KBM-7 (cell line): ENCODE results near the gene TMEM134.
A peak's percentile ranks its signal among the peaks of the same experiment; 100 is the strongest.
"Not testable (repeated sequence)": the region's sequence is repeated elsewhere in the genome, so short reads cannot be mapped to it uniquely, and the experiment has no call there.

Experiments used
- DNase-seq: peaks from one replicate; pipeline ENCODE4 v3.0.0-alpha.2; 2015
- in situ Hi-C: fragments of 300-500 bp; cut with MboI; formaldehyde crosslinking; loops from 2 replicates; pipeline ENCODE4 v1.14.3; 2020; ENCODE audit warnings: low sequenced_read_pairs, low pct_unique_long_range_greater_than_20kb, mixed read lengths

Gene TMEM134, protein sequence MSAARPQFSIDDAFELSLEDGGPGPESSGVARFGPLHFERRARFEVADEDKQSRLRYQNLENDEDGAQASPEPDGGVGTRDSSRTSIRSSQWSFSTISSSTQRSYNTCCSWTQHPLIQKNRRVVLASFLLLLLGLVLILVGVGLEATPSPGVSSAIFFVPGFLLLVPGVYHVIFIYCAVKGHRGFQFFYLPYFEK

DNA sequence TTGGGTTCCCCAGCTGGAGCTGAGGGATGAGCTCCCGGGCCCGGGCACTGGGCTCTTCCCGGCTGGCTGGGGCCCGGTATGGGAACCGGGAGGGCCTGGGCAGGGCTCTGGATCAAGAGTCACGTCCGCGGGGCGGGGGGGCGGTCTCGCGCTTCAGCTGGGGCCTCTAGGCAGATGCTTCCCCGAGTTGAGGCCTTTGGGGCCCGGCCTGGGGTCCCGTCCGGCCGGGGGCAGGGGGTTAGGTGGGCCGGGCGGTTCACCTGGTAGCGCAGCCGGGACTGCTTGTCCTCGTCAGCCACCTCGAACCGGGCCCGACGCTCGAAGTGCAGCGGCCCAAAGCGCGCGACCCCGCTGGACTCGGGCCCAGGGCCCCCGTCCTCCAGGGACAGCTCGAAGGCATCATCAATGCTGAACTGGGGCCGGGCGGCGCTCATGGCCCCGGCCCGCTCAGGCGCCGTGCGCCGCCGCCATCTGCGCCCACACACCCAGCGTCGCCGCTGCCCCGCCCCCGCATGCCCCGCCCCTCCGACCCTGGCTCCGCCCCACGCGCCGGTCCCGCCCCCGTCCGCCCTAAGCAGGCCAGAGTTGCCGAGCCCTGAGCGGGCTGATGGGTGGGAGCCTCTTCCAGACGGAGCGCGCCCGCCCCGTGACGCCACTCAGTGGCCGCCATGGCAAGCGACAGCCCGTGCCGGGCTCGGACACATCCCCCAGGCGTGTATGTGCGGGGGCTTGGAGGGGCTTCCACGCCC is at the start of gene TMEM134:
TSS of gene TMEM134 (minus strand) at position 493 of the 749 bp plus-strand sequence. CDS start at position 434, 59 bp downstream.
- DNase-seq: peak; percentile 83
- in situ Hi-C loops: no loop called here

DNA sequence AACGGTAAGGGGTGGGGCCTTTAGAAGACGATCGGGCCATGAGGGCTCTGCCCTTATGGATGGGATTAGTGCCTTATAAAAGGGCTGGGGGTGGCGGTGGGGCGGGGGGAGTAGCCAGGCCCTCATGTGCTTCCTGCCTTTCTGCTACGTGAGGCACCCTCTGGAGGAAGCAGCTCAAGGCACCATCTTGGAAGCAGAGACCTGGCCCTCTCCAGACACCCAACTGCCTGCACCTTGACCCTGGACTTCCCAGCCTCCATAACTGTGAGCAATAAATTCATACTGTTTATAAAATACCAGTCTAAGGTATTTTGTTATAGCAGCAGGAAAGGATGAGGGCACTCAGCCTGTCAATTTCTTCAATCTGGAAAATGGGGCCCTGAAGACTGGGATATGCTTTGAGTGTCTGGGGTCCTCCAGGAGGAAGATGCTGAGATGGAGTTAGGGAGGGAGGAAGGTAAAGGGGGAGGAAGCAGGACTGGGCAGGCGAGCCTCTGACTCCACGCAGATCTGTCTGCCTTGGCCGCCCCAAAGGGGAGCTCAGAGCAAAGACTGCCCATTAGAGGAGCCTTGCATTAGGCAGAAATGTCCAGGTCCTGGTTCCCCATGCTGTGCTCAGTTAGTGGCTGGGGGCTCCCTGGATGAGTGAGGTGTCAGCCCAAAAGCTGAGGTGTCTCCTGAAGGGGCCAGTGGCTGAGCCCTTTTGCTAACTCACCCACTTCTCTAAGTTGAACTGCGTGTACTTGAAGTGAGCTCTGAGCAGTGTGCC is 48.9 kb upstream of the TMEM134 start:
- no peak for DNase-seq
- in situ Hi-C loops: no loop called here

DNA sequence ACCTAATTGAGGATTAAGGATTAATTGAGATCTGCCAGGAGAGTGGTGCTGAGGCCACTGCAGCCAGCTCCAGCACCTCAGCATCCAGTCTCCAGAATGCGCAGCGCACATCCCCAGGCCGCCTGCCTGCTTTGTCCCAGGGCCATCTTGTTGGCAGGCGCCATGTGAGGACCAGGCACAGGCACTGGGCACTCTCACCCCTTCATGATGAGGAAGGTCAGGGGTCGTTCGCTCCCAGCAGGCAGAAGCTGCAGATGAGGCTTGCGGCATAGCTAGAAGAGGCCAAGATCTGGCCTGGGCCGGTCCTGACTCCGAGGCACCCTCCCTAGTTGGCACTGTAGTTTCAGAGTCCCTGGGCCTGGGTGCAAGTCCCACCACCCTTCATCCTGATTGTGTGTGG is 47.8 kb upstream of the TMEM134 start:
- in situ Hi-C loops: no loop called here
- DNase-seq: no peak

DNA sequence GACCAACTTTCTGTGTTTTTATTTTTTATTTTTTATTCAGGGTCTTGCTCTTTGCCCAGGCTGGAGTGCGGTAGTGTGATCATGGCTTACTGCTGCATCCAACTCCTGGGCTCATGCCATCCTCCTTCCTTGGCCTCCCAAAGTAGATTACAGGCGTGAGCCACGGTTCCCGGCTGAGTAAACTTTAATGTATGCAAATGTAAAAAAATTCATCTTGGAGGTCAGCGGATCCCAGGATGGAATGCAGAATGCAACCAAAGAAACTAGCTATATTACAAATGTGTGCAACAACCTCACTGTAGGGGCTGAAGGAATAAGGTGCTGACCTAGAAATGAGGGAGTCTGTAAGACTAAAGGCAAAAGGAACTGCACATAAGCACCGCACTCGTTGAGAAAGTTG is 45.1 kb upstream of the TMEM134 start:
- no peak for DNase-seq
- in situ Hi-C loops: no loop called here

DNA sequence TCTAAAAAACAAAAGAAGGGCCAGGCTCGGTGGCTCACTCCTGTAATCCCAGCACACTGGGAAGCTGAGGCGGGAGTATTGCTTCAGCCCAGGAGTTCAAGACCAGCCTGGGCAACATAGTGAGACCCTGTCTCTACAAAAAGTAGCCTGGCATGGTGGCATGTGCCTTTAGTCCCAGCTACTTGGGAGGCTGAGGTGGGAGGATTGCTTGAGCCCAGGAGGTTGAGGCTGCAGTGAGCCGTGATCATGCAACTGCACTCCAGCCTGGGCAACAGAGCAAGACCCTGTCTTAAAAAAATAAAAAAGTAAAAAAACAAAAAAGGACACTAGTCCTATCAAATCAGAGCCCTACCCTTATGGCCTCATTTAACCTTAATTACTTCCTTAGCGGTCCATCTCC is 42.5 kb upstream of the TMEM134 start:
- in situ Hi-C loops, DNase-seq: not testable (repeated sequence)

DNA sequence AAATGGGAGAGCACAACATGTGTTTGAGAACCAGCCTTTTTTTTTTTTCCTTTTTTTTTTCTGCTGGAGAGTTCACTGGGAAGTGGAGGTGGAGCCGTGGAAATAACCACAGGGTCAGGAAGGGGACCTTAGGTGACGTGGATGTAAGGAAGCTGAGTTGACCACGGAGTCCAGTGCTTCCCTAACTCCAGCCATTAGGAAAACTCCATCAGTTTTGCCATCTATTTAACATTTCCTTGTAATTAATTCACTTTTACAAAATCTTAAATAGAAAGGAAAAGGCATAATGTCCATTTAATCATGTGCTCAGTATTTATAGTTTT is 40.9 kb upstream of the TMEM134 start:
- in situ Hi-C loops: no loop called here
- no peak for DNase-seq

DNA sequence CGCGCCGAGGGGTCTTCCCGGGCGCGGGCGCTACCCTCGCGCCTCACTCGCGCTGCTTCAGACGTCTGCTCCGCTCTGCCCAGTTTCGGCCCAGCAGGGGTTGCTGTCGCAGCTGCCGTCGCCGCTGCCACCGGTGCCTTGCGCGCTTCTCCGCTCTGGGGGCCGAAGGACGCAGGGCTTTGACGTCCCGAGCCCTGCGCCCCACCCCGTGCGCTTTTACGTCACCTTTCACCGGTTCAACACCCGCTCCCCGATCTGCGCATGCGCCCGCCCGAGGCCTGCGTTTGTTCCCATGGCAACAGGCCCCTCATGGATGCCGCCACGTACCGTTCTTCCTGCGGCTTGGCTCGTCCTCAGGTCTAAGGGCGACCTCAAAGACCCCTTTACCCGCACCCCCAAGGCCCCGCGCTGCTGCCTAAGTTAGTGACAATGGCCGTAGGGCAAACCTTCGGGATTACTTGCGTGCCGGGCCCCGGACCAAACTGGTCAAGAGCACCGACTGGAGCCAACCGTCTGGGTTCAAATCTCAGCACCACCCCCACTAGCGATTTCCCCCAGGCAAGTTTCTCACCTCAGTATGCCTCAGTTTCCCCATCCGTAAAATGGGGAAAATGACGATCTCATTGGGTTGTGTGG is 39.6 kb upstream of the TMEM134 start:
- in situ Hi-C loops: no loop called here
- peak; percentile 96 for DNase-seq

DNA sequence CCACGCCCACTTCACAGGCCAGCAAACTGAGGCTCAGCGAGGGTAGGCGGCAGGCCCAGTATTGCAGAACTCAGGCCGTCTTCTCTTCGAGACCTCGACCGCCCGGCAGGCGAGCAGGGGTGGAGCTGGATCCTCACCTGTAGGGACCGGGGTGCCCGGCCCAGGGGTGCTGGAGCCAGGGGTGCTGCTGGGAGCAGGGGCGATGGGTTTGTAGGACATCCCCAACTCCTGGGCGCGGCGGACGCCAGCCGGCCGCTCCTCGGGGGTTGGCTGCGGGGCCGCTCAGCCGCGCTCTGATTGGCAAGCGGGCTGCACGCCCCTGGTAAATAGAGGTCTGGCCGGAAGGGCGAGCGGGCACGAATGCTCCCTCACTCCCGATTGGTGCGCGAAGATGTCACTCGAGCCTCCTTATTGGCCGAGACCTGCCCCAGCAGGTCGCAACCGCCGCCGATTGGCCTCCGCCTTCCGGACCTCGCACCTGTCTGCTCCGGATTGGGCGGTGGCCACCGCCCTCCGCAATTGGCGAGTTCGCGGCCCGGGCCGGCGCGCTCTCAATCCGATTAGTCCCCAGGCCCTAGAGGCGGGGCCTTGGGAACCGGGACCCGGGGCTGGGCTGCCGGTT is 38.9 kb upstream of the TMEM134 start, which contains the start of gene CDK2AP2:
TSS of gene CDK2AP2 (minus strand) at position 299 of the 622 bp plus-strand sequence. CDS start at position 219, 80 bp downstream.
- DNase-seq: peak; percentile 99
- in situ Hi-C loops: no loop called here

DNA sequence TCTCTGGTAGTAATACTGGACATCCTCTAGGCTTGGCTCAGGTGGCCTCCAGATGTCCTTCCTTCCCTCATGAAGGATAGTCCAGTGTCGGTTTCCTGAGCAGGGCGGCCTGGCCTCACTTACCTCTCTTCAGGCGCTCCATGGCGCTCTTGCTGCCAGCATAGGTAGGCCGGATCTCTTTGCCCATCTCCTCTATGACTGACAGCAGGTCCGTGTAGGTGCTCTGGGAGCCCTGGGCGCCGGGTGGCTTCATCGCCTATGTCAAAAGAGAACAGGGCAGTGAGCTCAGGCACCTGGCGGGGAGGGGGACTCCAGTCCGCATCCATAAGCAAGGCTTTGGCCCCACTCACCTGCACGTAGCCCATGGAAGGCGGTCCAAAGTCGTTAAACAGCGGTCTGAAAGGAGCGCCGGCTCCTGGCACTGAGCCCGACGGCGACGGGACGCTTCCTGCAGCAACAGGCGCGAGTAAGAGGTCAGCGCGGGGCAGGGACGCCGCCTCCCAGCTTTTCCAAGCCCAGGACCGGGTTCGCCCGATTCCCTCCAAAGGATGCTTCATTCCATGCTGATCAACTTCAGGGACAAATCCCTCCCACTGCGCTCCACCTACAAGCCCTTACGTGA is 38.3 kb upstream of the TMEM134 start:
- in situ Hi-C loops: no loop called here
- DNase-seq: no peak

DNA sequence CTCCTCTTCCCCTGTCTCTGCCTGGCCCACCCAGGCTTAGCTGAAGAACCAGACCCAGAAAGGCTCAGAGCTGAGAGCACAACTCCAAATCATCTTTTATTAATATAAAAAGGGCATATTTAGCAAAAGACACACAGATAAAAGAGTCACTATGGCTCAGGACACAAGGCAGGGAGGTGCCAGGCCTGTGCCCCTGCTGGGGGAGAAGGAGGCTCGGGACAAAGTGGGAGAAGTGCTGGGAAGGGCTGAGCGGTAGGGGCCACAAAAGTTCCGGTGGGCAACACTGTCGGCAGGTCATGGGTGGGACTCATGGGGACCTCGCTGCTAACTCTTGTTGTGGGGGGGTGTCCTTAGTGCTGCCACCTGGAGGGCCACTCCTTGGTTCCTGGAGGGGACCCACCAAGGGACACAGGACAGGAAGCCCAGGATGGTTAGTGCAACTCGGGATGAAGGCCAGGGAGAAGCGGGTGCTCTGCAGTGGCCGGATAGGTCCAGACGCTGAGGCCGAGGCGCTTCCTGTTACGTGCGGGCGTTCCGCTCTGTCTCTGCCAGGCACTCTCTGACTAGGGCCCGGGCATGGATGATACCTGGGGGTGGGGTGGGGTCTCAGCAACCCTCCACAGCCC is 37.5 kb upstream of the TMEM134 start:
- DNase-seq: no peak
- in situ Hi-C loops: no loop called here

DNA sequence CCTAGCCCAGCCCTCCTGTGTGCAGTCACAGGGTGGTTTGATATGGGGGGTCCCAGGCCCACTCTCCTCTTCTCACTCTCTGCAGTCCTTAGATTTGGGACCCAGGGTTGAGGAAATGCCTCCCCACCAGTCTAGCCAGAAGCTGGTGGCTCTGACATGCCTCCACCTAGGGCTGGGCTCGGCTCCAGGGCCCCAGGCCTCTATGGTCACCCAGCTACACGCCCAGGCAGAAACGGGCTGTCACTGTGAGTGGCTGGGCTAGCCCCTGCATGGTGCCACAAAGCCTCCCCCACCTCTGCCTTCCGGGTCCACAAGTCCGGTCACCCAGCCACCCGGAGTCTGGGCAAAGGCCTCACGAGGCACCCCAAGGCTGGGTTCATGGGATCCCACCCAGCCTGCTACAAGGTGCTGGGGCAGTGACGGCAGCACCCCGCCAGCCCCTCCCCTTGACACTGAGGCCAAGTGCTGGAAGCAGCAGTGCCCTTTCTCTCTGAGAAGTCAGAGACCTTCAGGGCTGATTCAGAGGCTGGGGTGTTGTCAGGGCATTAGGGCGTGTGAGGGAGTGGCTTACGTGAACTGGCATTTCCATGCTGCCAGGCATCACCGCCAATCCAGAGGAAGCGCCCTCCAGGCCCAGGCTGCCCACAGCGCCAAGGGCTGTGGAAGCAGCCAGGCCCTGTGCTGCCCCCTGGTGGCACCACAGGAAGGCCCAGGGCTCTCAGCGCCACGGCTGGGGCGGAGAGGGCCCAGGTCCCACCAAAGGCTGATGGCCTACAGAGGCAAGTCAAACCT is 36.8 kb upstream of the TMEM134 start:
- peak; percentile 93 for DNase-seq
- in situ Hi-C loops: no loop called here

DNA sequence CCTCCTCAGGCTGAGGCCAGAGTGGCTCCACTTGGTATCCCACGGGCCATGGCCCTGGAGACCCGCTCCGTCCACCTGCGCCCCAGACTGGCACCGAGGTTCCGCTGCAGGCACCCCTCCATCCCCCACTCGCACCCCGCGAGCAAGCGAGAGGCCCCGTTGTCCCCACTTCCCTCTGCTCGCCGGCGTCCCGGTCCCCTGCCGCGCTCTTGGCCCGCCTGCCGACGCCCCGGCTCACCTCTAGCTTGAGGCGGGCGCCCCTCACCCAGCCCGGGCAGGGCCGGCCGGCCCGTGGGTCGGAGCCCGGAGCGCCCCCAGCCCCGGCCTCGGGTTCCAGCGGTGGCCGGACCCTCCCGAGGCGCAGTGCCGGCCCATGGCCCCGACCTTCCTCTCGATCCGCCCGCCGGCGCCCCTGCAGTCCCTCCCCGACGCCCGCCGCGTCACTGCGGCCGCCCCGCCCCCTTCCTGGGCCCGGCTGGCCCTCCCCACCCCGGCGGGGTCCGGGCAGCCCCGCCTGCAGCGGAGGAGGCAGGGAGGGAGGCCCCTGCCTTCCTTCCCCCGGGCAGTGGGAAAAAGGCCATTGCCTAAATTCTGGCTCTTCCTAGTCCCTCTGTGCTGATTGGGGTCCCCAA is 36.0 kb upstream of the TMEM134 start, which contains the start of gene PITPNM1:
TSS of gene PITPNM1 (minus strand) at position 414 of the 632 bp plus-strand sequence. CDS start 1,183 bp downstream, outside the sequence.
- peak; percentile 23 for DNase-seq
- in situ Hi-C loops: no loop called here

DNA sequence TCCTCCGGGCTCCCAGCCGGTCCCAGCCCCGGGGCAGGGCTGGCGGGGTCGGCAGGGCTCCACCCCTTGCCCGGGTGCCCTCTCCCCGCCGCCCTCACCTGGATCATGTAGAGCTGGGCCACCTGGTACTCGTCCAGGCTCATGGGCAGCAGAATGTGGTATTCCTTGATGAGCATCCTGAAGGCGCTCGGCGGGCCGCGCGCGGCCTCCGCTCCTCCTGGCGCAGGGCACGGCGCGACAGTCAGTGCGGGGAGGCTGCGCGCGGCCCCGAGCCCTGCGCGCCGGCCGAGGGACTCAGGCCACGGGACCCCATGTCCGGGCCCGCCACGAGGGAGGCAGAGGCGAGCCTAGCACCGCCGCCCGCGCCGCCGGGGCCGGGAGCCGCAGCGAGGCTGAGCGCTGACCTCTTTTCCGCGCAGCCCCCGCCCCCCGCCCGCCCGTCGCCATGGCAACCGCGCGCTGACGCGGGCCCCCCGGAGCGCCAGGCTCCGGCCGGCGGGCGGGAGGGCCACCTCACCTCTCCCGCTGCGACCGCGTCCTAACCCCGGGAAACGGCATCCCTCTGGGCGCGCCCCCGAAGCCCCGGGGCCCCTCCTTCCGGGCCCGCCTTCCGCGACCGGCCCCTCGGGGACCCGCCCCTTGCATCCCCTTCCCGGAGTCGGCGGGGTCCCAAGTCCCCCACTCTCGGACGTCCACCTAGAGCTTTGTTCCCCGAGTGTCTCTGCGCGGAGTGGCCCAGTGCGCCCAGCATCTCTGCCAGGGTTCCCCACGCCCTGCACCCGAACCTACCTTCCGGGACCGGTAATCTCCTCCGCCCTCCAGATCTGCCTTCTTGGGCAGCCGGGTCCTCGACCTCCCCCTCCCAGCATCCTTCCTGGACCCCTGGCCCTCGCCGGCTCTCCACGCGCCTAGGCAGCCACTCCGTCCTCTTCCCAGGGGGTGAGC is 35.2 kb upstream of the TMEM134 start:
- in situ Hi-C loops: no loop called here
- no peak for DNase-seq

DNA sequence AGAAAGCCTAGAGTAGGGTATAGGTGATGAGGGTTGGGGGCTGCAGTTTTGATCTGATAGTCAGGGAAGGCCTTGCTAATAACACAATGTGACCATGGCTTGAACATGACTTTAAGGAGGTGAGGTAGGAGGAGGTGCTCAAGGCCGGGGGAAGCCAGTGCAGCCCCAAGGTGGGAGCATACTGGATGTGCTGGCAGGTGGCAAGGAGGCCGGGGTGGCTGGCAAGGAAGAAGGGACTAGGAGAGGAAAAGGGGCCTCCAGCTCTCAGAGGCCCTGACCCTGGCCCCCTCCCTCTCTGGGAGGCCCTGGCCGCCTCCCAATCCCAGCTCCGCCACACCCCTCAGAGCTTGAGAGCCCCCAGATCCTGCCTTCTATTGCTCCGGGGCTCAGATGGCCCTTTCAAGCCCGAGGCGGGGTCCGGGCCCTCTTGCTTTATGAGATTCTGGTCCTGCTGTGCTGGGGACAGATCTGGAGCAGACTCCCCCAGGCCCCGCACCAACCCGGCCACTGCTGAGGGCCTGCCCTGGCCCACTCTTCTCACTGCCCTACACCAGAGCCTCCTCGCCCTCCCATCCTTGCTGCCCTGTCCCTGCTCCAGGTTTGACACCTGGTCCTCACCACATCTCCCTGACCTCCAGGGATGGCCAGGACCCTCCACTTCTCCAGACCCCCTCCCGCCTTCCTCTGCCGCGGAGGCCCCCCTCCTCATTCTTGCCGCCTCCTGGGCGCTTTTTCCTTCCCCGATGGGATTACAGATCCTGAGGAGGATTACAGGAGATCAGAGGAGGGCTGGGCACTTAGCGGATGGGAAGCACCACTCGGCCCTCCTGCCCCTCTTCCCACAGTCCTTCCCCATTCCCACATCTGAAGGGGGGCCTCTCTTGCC is 34.3 kb upstream of the TMEM134 start:
- in situ Hi-C loops: no loop called here
- no peak for DNase-seq

DNA sequence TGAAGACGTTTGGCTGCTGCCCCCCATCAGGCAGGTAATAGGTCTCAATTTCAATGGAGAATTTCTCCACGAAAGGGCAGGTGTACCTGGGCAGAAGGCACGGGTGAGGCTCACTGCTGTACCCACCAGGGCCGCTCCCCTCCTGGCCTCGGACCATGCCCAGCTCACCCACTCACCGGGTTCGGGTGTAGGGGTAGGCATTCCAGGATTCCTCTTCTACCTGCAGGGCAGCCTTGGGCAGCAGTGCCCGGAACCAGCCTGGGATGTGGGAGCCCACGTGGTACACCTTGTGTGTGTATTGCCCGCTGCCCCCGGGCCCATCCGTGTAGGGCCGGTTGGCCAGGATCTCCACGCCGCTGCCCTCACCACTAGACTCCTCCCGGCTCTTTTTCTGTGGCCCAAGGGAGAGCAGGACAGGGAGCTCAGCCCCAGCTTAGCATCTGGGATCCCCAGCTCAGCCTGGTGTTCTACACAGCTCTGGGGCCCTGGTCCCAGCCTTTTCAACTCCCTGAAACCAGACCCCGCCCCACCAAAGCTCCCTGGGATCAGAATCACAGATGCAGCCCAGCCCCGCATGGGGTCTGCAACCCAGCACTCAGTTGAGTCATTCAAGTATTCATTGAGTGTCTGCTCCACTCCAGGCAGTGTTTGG is 33.4 kb upstream of the TMEM134 start:
- in situ Hi-C loops: no loop called here
- DNase-seq: no peak
